Naive thymus-derived CD4-positive, alpha-beta T cell (primary cell): Measurements from ENCODE around the gene OSCP1. TPM values are rescaled to one million over a fixed set of nuclear protein-coding genes. Genes with fewer than 3 reads are reported as not detected.
"Not testable (repeated sequence)": the region's sequence is repeated elsewhere in the genome, so short reads cannot be mapped to it uniquely, and the experiment has no call there.

Source experiments
- ATAC-seq: fragments of 150-1000 bp; cut with Tn5 transposase; 2 replicates; pipeline ENCODE4 v1.10.0; 2021; ENCODE audit warnings: mild to moderate bottlenecking, moderate library complexity
- CTCF ChIA-PET: fragments of 350-600 bp; sonication (Branson Sonifier 250); formaldehyde crosslinking; loops from one replicate; lab custom pipeline; 2021; ENCODE audit warnings: antibody characterized with exemption; lab: Charles Lee
- POLR2A ChIA-PET: fragments of 350-600 bp; sonication (Branson Sonifier 250); formaldehyde crosslinking; loops from one replicate; lab custom pipeline; 2021; ENCODE audit warnings: antibody characterized with exemption, inconsistent platforms; lab: Charles Lee
- DNase-seq, 9 donors: peaks; one replicate each; pipeline versions ENCODE4 v3.0.0 to v3.0.0-alpha.2; 2020 to 2022; ENCODE audit warnings: mixed read lengths in 1 of 9
- H3K27ac ChIP-seq: one replicate; pipeline ENCODE4 v1.7.0; 2013; ENCODE audit warnings: mild to moderate bottlenecking, low read depth, low read length, moderate library complexity
- H3K27me3 ChIP-seq, 2 donors: one replicate each; pipeline ENCODE4 v1.7.0; 2013; ENCODE audit warnings: low read length in 2 of 2, mild to moderate bottlenecking in 2 of 2, moderate library complexity in 2 of 2; ENCODE audit not compliant: control insufficient read depth in 2 of 2, insufficient read depth in 2 of 2
- H3K36me3 ChIP-seq, 3 experiments: 1 replicate in 2 of 3; 2 replicates in 1 of 3; pipeline ENCODE4 v1.7.0; 2013; ENCODE audit warnings: low read length in 3 of 3, mild to moderate bottlenecking in 3 of 3, moderate library complexity in 1 of 3; ENCODE audit not compliant: insufficient read depth in 3 of 3, control insufficient read depth in 2 of 3
- H3K4me1 ChIP-seq, 2 donors: one replicate each; pipeline ENCODE4 v1.7.0; 2013; ENCODE audit warnings: low read length in 2 of 2, mild to moderate bottlenecking in 2 of 2, moderate library complexity in 1 of 2; ENCODE audit not compliant: control insufficient read depth in 2 of 2, insufficient read depth in 2 of 2
- H3K4me3 ChIP-seq: 2 replicates; pipeline ENCODE4 v1.7.0; 2013; ENCODE audit warnings: mild to moderate bottlenecking, low read length
- H3K9me3 ChIP-seq, 3 experiments: 1 replicate in 2 of 3; 2 replicates in 1 of 3; pipeline ENCODE4 v1.7.0; 2013; ENCODE audit warnings: low read length in 3 of 3; ENCODE audit not compliant: control insufficient read depth in 2 of 3
- H3K27ac Mint-ChIP-seq, 9 donors: one replicate each; pipeline ENCODE4 v1.8.0; 2020 to 2022; ENCODE audit warnings: mixed read lengths in 9 of 9, mild to moderate bottlenecking in 8 of 9, moderate library complexity in 5 of 9, inconsistent platforms in 2 of 9
- H3K27me3 Mint-ChIP-seq, 5 donors: one replicate each; pipeline ENCODE4 v1.8.0; 2021 to 2022; ENCODE audit warnings: mixed read lengths in 5 of 5, mild to moderate bottlenecking in 1 of 5
- H3K36me3 Mint-ChIP-seq, 5 donors: one replicate each; pipeline ENCODE4 v1.8.0; 2020 to 2022; ENCODE audit warnings: mixed read lengths in 5 of 5, mild to moderate bottlenecking in 3 of 5, inconsistent platforms in 1 of 5
- H3K4me1 Mint-ChIP-seq, 7 donors: one replicate each; pipeline ENCODE4 v1.8.0; 2020 to 2022; ENCODE audit warnings: mixed read lengths in 7 of 7, mild to moderate bottlenecking in 3 of 7, inconsistent platforms in 1 of 7
- H3K4me3 Mint-ChIP-seq, 10 donors: one replicate each; pipeline ENCODE4 v1.8.0; 2020 to 2022; ENCODE audit warnings: mild to moderate bottlenecking in 10 of 10, mixed read lengths in 10 of 10, moderate library complexity in 6 of 10, inconsistent platforms in 2 of 10
- H3K9me3 Mint-ChIP-seq, 11 donors: one replicate each; pipeline ENCODE4 v1.8.0; 2020 to 2022; ENCODE audit warnings: mixed read lengths in 11 of 11, mild to moderate bottlenecking in 4 of 11, inconsistent platforms in 1 of 11, moderate library complexity in 1 of 11
- intact Hi-C, 2 donors: fragments of 100-400 bp; cut with micrococcal nuclease; formaldehyde crosslinking; loops; one replicate each; pipeline ENCODE4 v1.15.1; 2023
- polyA plus RNA-seq, 2 donors: library from polyadenylated mRNA; unstranded; fragments of 300-500 nt; fragmentation: Illumina TruSeq; gene quantifications; one replicate each; pipeline ENCODE4 v1.2.3, GENCODE V29; 2021
- total RNA-seq, 6 experiments: library from RNA in 5 of 6; stranded (reverse) in 5 of 6; gene quantifications; 1 replicate in 5 of 6; 2 replicates in 1 of 6; pipeline ENCODE4 v1.2.3 and lab custom pipeline; 2021 to 2026

OSCP1 gene
- total and polyA plus RNA-seq, 7 experiments from 2014 or later, result 0.65 to 2.0 (median 1.1) TPM

- Histone ChIP-seq H3K36me3 (no peaks in the 10 kb centered on the region), H3K27ac (no peak overlapping the region), H3K9me3 (no peaks in the 10 kb centered on the region), H3K4me3 (no peak overlapping the region), H3K4me1 (peaks cover 0 to 4% of the 10 kb centered on the region in 2 donors), H3K27me3 (no peaks in the 10 kb centered on the region)
- Mint-ChIP-seq H3K4me3 (peak overlapping the region; percentile 67 to 86 (median 80)), H3K27ac (peak overlapping the region in 8 of 9 donors; percentile 66 to 97 (median 77)), H3K27me3 (peaks cover 0 to 9% (median 0%) of the 10 kb centered on the region in 5 donors), H3K36me3 (no peaks in the 10 kb centered on the region), H3K9me3 (peaks cover 0 to 1% (median 0%) of the 10 kb centered on the region in 11 donors), H3K4me1 (peaks cover 10 to 17% (median 14%) of the 10 kb centered on the region in 7 donors)
- DNase-seq (peak in 1 of 9 donors; percentile 7), ATAC-seq (no peak)
- CTCF ChIA-PET, result interaction anchor here (1.5 kb wide), 1 partner anchor 35 kb away, joined by 3 read pairs; no protein-coding TSS in a partner anchor
- POLR2A ChIA-PET, result no interaction called here
- intact Hi-C loops, result no loop called here
Measured at GRCh38 chr1:36481771-36482723, 31.8 kb upstream of the OSCP1 start.

- Mint-ChIP-seq H3K9me3 (peaks cover 0 to 1% (median 0%) of the 10 kb centered on the region in 11 donors), H3K4me3 (peak overlapping the region in 2 of 10 donors; percentile 80 to 84), H3K27me3 (peaks cover 0 to 8% (median 0%) of the 10 kb centered on the region in 5 donors), H3K4me1 (peaks cover 10 to 17% (median 14%) of the 10 kb centered on the region in 7 donors), H3K36me3 (no peaks in the 10 kb centered on the region), H3K27ac (no peak overlapping the region)
- H3K4me3 ChIP-seq, result no peak overlapping the region
- no peak for ATAC-seq
- CTCF ChIA-PET, result interaction anchor here (1.5 kb wide), 1 partner anchor 35 kb away, joined by 3 read pairs; no protein-coding TSS in a partner anchor
- no peaks in the 10 kb centered on the region for H3K9me3 ChIP-seq
- no peaks in the 10 kb centered on the region for H3K27me3 ChIP-seq
- intact Hi-C loops, result no loop called here
- POLR2A ChIA-PET, result no interaction called here
- no peaks in the 10 kb centered on the region for H3K36me3 ChIP-seq
- no peak overlapping the region for H3K27ac ChIP-seq
- H3K4me1 ChIP-seq, result peaks cover 0 to 4% of the 10 kb centered on the region in 2 donors
- DNase-seq, result no peak
Measured at GRCh38 chr1:36481091-36481490, 30.8 kb upstream of the OSCP1 start.

- ChIA-PET CTCF (interaction anchor here (1.0 kb wide), 1 partner anchor 1034 kb away, joined by 3 read pairs; the partner anchor contains the start of gene MEAF6), POLR2A (no interaction called here)
- peaks cover 10 to 17% (median 14%) of the 10 kb centered on the region in 7 donors for H3K4me1 Mint-ChIP-seq
- Histone ChIP-seq H3K27ac (no peak overlapping the region), H3K9me3 (no peaks in the 10 kb centered on the region), H3K4me3 (no peak overlapping the region), H3K36me3 (no peaks in the 10 kb centered on the region), H3K27me3 (no peaks in the 10 kb centered on the region), H3K4me1 (peaks cover 0 to 4% of the 10 kb centered on the region in 2 donors)
- peaks cover 0 to 8% (median 0%) of the 10 kb centered on the region in 5 donors for H3K27me3 Mint-ChIP-seq
- no peak for DNase-seq
- H3K27ac Mint-ChIP-seq, result no peak overlapping the region
- no peak for ATAC-seq
- no peaks in the 10 kb centered on the region for H3K36me3 Mint-ChIP-seq
- no peak overlapping the region for H3K4me3 Mint-ChIP-seq
- H3K9me3 Mint-ChIP-seq, result peaks cover 0 to 1% (median 0%) of the 10 kb centered on the region in 11 donors
- intact Hi-C loops, result no loop called here
Measured at GRCh38 chr1:36480161-36480560, 29.9 kb upstream of the OSCP1 start.

GRCh38 chr1:36479505-36480051 is 29.3 kb upstream of the OSCP1 start:
- no peaks in the 10 kb centered on the region for H3K27me3 ChIP-seq
- H3K27ac Mint-ChIP-seq, result no peak overlapping the region
- DNase-seq, result no peak
- H3K4me3 Mint-ChIP-seq, result no peak overlapping the region
- peaks cover 10 to 18% (median 14%) of the 10 kb centered on the region in 7 donors for H3K4me1 Mint-ChIP-seq
- peaks cover 0 to 1% (median 0%) of the 10 kb centered on the region in 11 donors for H3K9me3 Mint-ChIP-seq
- CTCF ChIA-PET, result interaction anchor here (1.0 kb wide), 1 partner anchor 1035 kb away, joined by 3 read pairs; the partner anchor contains the start of gene MEAF6
- no peaks in the 10 kb centered on the region for H3K9me3 ChIP-seq
- no peak for ATAC-seq
- intact Hi-C loops, result no loop called here
- peaks cover 0 to 8% (median 0%) of the 10 kb centered on the region in 5 donors for H3K27me3 Mint-ChIP-seq
- no peaks in the 10 kb centered on the region for H3K36me3 Mint-ChIP-seq
- H3K4me3 ChIP-seq, result no peak overlapping the region
- POLR2A ChIA-PET, result no interaction called here
- no peaks in the 10 kb centered on the region for H3K36me3 ChIP-seq
- no peak overlapping the region for H3K27ac ChIP-seq
- peaks cover 0 to 4% of the 10 kb centered on the region in 2 donors for H3K4me1 ChIP-seq

GRCh38 chr1:36477615-36478014 is 27.4 kb upstream of the OSCP1 start:
- H3K27me3 Mint-ChIP-seq, intact Hi-C loops, H3K27ac Mint-ChIP-seq, ATAC-seq, H3K36me3 Mint-ChIP-seq, H3K4me3 ChIP-seq, CTCF ChIA-PET, H3K27me3 ChIP-seq, H3K4me3 Mint-ChIP-seq, DNase-seq, H3K9me3 Mint-ChIP-seq, H3K9me3 ChIP-seq, POLR2A ChIA-PET, H3K27ac ChIP-seq, H3K4me1 ChIP-seq, H3K36me3 ChIP-seq: not testable (repeated sequence)
- H3K4me1 Mint-ChIP-seq, result peaks cover 10 to 31% (median 12%) of the 10 kb centered on the region in 7 donors

- Mint-ChIP-seq H3K4me1 (peaks cover 4 to 25% (median 5%) of the 10 kb centered on the region in 7 donors), H3K36me3 (no peaks in the 10 kb centered on the region), H3K27me3 (peaks cover 0 to 6% (median 0%) of the 10 kb centered on the region in 5 donors), H3K27ac (peak overlapping the region in 1 of 9 donors; percentile 8), H3K4me3 (no peak overlapping the region), H3K9me3 (peaks cover 0 to 1% (median 0%) of the 10 kb centered on the region in 11 donors)
- POLR2A ChIA-PET, result no interaction called here
- CTCF ChIA-PET, result no interaction called here
- H3K4me1 ChIP-seq, result no peaks in the 10 kb centered on the region
- DNase-seq (no peak), ATAC-seq (no peak)
- no peaks in the 10 kb centered on the region for H3K36me3 ChIP-seq
- H3K4me3 ChIP-seq, result no peak overlapping the region
- H3K9me3 ChIP-seq, result no peaks in the 10 kb centered on the region
- intact Hi-C loops, result no loop called here
- no peak overlapping the region for H3K27ac ChIP-seq
- H3K27me3 ChIP-seq, result no peaks in the 10 kb centered on the region
Measured at GRCh38 chr1:36476945-36477344, 26.7 kb upstream of the OSCP1 start.
